ENCODE results near the gene HAUS6.

Gene HAUS6

DNA sequence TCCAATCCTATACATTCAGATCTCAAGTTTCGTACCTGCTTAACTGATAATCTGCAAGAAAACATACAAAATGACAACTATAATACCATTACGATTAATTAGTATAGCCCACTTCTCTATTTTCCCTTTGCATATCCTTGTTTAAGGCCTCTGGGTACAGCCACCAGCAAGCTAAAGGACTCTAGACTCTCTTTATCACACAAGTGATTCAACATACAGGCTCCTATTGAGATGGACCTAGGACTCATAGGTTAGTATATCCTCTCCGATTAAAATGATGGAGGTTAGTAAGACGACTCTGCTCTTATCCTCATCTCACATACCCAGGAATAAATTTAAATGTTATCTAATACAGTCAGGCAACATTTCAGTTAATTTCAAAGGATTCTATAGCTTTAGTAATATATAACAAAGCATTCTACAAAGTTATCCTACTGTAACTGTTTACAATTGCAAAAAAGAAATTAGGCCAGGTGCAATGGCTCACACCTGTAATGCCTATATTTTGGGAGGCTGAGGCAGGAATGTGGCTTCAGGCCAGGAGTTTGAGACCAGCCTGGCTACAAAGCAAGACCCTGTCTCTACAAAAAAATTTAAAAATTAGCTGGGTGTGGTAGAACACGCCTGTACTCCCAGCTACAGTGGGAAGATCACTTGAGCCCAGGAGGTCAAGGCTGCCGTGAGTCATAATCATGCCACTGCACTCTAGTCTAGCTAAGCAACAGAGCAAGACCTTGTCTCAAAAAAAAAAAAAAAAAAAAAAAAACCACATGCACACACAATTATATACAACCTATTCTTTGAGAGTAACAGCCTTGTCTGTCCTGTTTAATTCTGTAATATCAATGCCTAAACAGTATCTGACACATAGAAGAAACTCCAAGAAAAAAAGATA lies 15.4 kb downstream of the HAUS6 start:
- TF ChIP-seq, protein P1, sequence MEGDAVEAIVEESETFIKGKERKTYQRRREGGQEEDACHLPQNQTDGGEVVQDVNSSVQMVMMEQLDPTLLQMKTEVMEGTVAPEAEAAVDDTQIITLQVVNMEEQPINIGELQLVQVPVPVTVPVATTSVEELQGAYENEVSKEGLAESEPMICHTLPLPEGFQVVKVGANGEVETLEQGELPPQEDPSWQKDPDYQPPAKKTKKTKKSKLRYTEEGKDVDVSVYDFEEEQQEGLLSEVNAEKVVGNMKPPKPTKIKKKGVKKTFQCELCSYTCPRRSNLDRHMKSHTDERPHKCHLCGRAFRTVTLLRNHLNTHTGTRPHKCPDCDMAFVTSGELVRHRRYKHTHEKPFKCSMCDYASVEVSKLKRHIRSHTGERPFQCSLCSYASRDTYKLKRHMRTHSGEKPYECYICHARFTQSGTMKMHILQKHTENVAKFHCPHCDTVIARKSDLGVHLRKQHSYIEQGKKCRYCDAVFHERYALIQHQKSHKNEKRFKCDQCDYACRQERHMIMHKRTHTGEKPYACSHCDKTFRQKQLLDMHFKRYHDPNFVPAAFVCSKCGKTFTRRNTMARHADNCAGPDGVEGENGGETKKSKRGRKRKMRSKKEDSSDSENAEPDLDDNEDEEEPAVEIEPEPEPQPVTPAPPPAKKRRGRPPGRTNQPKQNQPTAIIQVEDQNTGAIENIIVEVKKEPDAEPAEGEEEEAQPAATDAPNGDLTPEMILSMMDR (IDR thresholded peaks at IDR 0.05; ENCODE audit: poor library complexity, severe bottlenecking) = no peak
- DNase-seq (ENCODE audit: low spot score) (no peak), ATAC-seq (ENCODE audit: low read depth) (peak; percentile 75)
- Histone ChIP-seq H3K4me3 (ENCODE audit: severe bottlenecking) (no peak overlapping the region), H3K27me3 (ENCODE audit: insufficient read depth, poor library complexity, severe bottlenecking) (no peaks in the 10 kb centered on the region), H3K9me3 (ENCODE audit: severe bottlenecking) (no peaks in the 10 kb centered on the region), H3K27ac (ENCODE audit: poor library complexity, severe bottlenecking) (no peak overlapping the region), H3K36me3 (ENCODE audit: low read depth) (peaks cover 97% of the 10 kb centered on the region), H3K4me1 (ENCODE audit: insufficient read depth, poor library complexity, severe bottlenecking) (peaks cover 3% of the 10 kb centered on the region)

DNA sequence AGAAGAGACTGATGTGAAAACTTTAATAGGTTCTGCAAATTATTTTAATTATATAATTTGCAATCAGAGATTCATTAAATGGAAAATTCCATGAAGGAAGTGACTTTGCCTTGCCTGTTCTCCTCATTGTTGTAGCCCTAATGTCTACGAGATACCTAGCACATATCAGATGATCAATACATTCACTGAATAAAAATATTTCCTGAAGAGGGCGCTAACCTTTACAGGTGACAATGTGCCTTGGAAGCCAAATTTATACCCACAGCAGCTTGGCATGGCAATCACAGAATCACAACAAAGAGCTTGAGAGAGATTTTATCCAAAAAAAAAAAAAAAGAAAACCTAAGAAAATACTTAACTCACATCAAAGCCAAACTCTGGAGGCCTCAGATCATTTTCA lies 17.4 kb downstream of the HAUS6 start:
- Histone ChIP-seq H3K36me3 (ENCODE audit: low read depth) (peaks cover 97% of the 10 kb centered on the region), H3K9me3 (ENCODE audit: severe bottlenecking) (no peaks in the 10 kb centered on the region), H3K4me3 (ENCODE audit: severe bottlenecking) (no peak overlapping the region), H3K4me1 (ENCODE audit: insufficient read depth, poor library complexity, severe bottlenecking) (peaks cover 3% of the 10 kb centered on the region), H3K27ac (ENCODE audit: poor library complexity, severe bottlenecking) (no peak overlapping the region), H3K27me3 (ENCODE audit: insufficient read depth, poor library complexity, severe bottlenecking) (no peaks in the 10 kb centered on the region)
- TF ChIP-seq, protein P1 (IDR thresholded peaks at IDR 0.05; ENCODE audit: poor library complexity, severe bottlenecking) = peak; percentile 44
- ATAC-seq (ENCODE audit: low read depth) (no peak), DNase-seq (ENCODE audit: low spot score) (no peak)

DNA sequence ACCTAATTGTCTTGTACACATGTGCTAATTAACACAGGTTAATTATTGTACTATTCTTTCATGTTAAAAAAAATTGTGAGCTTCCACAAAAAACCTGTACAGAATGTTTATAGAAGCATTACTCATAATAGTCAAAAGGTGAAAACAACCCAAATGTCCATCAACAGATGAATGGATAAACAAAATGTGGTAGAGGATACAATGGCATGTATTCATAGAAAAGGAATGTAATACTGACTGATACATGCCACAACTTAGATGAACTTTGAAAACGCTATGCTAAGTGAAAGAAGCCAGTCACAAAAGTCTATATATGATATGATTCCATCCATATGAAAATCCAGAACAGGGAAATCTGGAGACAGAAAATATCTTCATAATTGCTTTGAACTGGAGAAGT lies 27.9 kb downstream of the HAUS6 start:
- H3K9me3 ChIP-seq (ENCODE audit: severe bottlenecking) = no peaks in the 10 kb centered on the region
- peaks cover 89% of the 10 kb centered on the region for H3K36me3 ChIP-seq (ENCODE audit: low read depth)
- DNase-seq (ENCODE audit: low spot score) = no peak
- TF ChIP-seq, protein P1 (IDR thresholded peaks at IDR 0.05; ENCODE audit: poor library complexity, severe bottlenecking) = no peak
- H3K27me3 ChIP-seq (ENCODE audit: insufficient read depth, poor library complexity, severe bottlenecking) = no peaks in the 10 kb centered on the region
- H3K4me1 ChIP-seq (ENCODE audit: insufficient read depth, poor library complexity, severe bottlenecking) = peaks cover 5% of the 10 kb centered on the region
- no peak overlapping the region for H3K4me3 ChIP-seq (ENCODE audit: severe bottlenecking)
- H3K27ac ChIP-seq (ENCODE audit: poor library complexity, severe bottlenecking) = peak overlapping the region; percentile 17
- peak; percentile 93 for ATAC-seq (ENCODE audit: low read depth)

DNA sequence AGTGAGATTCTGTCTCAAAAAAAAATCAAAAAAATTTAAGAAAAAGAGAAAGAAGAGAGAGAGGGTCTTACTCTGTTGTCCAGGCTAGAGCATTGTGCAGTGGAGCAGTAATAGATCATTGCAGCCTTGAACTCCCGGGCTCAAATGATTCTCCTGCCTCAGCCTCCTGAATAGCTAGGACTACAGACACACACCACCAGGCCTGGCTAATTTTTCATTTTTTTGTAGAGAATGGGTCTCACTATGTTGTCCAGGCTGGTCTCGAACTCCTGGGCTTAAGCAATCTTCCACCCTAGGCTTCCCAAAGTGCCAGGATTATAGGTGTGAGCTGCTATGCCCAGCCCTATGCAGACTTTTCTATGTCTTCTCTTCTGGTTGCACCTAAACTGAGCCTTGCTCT lies 28.5 kb downstream of the HAUS6 start:
- DNase-seq (ENCODE audit: low spot score) (no peak), ATAC-seq (ENCODE audit: low read depth) (no peak)
- no peaks in the 10 kb centered on the region for H3K27me3 ChIP-seq (ENCODE audit: insufficient read depth, poor library complexity, severe bottlenecking)
- TF ChIP-seq, protein P1 (IDR thresholded peaks at IDR 0.05; ENCODE audit: poor library complexity, severe bottlenecking) = no peak
- H3K4me3 ChIP-seq (ENCODE audit: severe bottlenecking) = no peak overlapping the region
- no peak overlapping the region for H3K27ac ChIP-seq (ENCODE audit: poor library complexity, severe bottlenecking)
- H3K9me3 ChIP-seq (ENCODE audit: severe bottlenecking) = no peaks in the 10 kb centered on the region
- peaks cover 91% of the 10 kb centered on the region for H3K36me3 ChIP-seq (ENCODE audit: low read depth)
- peaks cover 5% of the 10 kb centered on the region for H3K4me1 ChIP-seq (ENCODE audit: insufficient read depth, poor library complexity, severe bottlenecking)

DNA sequence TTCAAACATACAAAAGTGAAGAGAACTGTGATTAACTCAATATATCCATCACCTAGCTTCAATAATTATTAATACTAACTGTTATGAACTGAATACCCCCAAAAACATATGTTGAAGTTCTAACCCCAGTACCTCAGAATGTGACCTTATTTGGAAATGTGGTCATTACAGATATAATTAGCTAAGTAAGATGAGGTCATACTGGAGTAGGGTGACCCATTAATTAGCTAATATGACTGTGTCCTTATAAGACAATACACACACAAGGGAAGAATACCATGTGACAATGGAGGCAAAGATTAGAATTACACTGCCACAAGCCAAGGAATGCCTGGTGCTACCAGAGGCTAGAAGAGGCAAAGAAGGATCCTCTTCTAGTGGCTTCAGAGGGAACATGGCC lies 45.7 kb downstream of the HAUS6 start:
- Histone ChIP-seq H3K4me1 (ENCODE audit: insufficient read depth, poor library complexity, severe bottlenecking) (no peaks in the 10 kb centered on the region), H3K4me3 (ENCODE audit: severe bottlenecking) (no peak overlapping the region), H3K27me3 (ENCODE audit: insufficient read depth, poor library complexity, severe bottlenecking) (no peaks in the 10 kb centered on the region), H3K36me3 (ENCODE audit: low read depth) (peaks cover 60% of the 10 kb centered on the region), H3K9me3 (ENCODE audit: severe bottlenecking) (no peaks in the 10 kb centered on the region), H3K27ac (ENCODE audit: poor library complexity, severe bottlenecking) (no peak overlapping the region)
- DNase-seq (ENCODE audit: low spot score) (no peak), ATAC-seq (ENCODE audit: low read depth) (no peak)
- TF ChIP-seq, protein P1 (IDR thresholded peaks at IDR 0.05; ENCODE audit: poor library complexity, severe bottlenecking) = no peak

Data from RWPE2 (cell line).